Measurements from ENCODE around the gene SH3RF3. TPM values are rescaled to one million over a fixed set of nuclear protein-coding genes. Genes with fewer than 3 reads are reported as not detected.

Gene SH3RF3
- total RNA-seq, 1 experiment from 2014 or later = 1.0 TPM

GRCh38 chr2:109473616-109474318 is 344.8 kb downstream of the SH3RF3 start:
- no peak overlapping the region for H3K27ac Mint-ChIP-seq
- ChIA-PET CTCF (interaction anchor here (1.1 kb wide), 2 partner anchors 36 to 66 kb away, joined by 4 to 7 read pairs; no protein-coding TSS in a partner anchor), POLR2A (no interaction called here)
- H3K9me3 Mint-ChIP-seq = no peaks in the 10 kb centered on the region
- H3K4me3 Mint-ChIP-seq = no peak overlapping the region
- ATAC-seq (no peak), DNase-seq (ENCODE audit: low spot score) (no peak)
- no peaks in the 10 kb centered on the region for H3K36me3 Mint-ChIP-seq
- TF ChIP-seq ZNF512 (CRISPR knock-in tag; IDR thresholded peaks at IDR 0.05; ENCODE audit: borderline replicate concordance) (no peak), MYBL2 (CRISPR knock-in tag; IDR thresholded peaks at IDR 0.05) (no peak), ZNF416 (CRISPR knock-in tag; IDR thresholded peaks at IDR 0.05) (no peak), ZBTB21 (CRISPR knock-in tag; IDR thresholded peaks at IDR 0.05; ENCODE audit: borderline replicate concordance) (no peak), E2F1 (CRISPR knock-in tag; IDR thresholded peaks at IDR 0.05) (no peak), ATF1 (CRISPR knock-in tag; IDR thresholded peaks at IDR 0.05) (no peak), GABPB1 (CRISPR knock-in tag; IDR thresholded peaks at IDR 0.05) (no peak), ERG (CRISPR knock-in tag; IDR thresholded peaks at IDR 0.05) (no peak), NR3C1 (CRISPR knock-in tag; conservative IDR thresholded peaks at IDR 0.05; ENCODE audit: low read depth) (no peak), ZBTB43 (CRISPR knock-in tag; IDR thresholded peaks at IDR 0.05) (no peak), SOX15 (CRISPR knock-in tag; IDR thresholded peaks at IDR 0.05) (no peak), OVOL2 (CRISPR knock-in tag; IDR thresholded peaks at IDR 0.05; ENCODE audit: borderline replicate concordance) (no peak), CDX4 (CRISPR knock-in tag; IDR thresholded peaks at IDR 0.05; ENCODE audit: borderline replicate concordance) (no peak), ZNF396 (CRISPR knock-in tag; IDR thresholded peaks at IDR 0.05; ENCODE audit: borderline replicate concordance) (no peak)
- H3K4me1 Mint-ChIP-seq = peaks cover 4% of the 10 kb centered on the region; the same call in 1 of the 2 replicates
- no peaks in the 10 kb centered on the region for H3K27me3 Mint-ChIP-seq (ENCODE audit: low read depth)

GRCh38 chr2:109474319-109474825 is 345.4 kb downstream of the SH3RF3 start:
- ChIA-PET CTCF (interaction anchor here (1.1 kb wide), 1 partner anchor 36 kb away, joined by 7 read pairs; no protein-coding TSS in a partner anchor), POLR2A (no interaction called here)
- Mint-ChIP-seq H3K36me3 (no peaks in the 10 kb centered on the region), H3K27ac (no peak overlapping the region), H3K4me3 (no peak overlapping the region), H3K9me3 (no peaks in the 10 kb centered on the region), H3K27me3 (ENCODE audit: low read depth) (no peaks in the 10 kb centered on the region), H3K4me1 (peaks cover 4% of the 10 kb centered on the region; the same call in 1 of the 2 replicates)
- no peak for ATAC-seq
- DNase-seq (ENCODE audit: low spot score) = no peak
- TF ChIP-seq ATF6 (CRISPR knock-in tag; IDR thresholded peaks at IDR 0.05) (no peak), STAT6 (CRISPR knock-in tag; conservative IDR thresholded peaks at IDR 0.05; ENCODE audit: low read depth) (no peak), TCF7 (CRISPR knock-in tag; IDR thresholded peaks at IDR 0.05; ENCODE audit: low read depth) (no peak), RELA (CRISPR knock-in tag; IDR thresholded peaks at IDR 0.05; ENCODE audit: borderline replicate concordance) (no peak), IRF1 (CRISPR knock-in tag; IDR thresholded peaks at IDR 0.05) (no peak), ATF1 (CRISPR knock-in tag; IDR thresholded peaks at IDR 0.05) (no peak), HMGXB4 (CRISPR knock-in tag; IDR thresholded peaks at IDR 0.05) (no peak)

Measured in WTC11 (cell line).